Mucosa of rectum (tissue), 2 donors: Measurements from ENCODE around the gene ESR1.

Experiments used
- H3K27ac ChIP-seq, 2 donors: one replicate each; pipeline ENCODE4 v1.7.0; 2013; ENCODE audit warnings: inconsistent platforms in 2 of 2, low read depth in 2 of 2, low read length in 2 of 2
- H3K27me3 ChIP-seq, 2 donors: one replicate each; pipeline ENCODE4 v1.7.0; 2013; ENCODE audit warnings: low read length in 2 of 2; ENCODE audit not compliant: control insufficient read depth in 2 of 2, insufficient read depth in 2 of 2
- H3K36me3 ChIP-seq, 2 donors: one replicate each; pipeline ENCODE4 v1.7.0; 2013; ENCODE audit warnings: low read length in 2 of 2; ENCODE audit not compliant: control insufficient read depth in 2 of 2, insufficient read depth in 2 of 2
- H3K4me1 ChIP-seq, 2 donors: one replicate each; pipeline ENCODE4 v1.7.0; 2013; ENCODE audit warnings: low read length in 2 of 2, mild to moderate bottlenecking in 1 of 2; ENCODE audit not compliant: control insufficient read depth in 2 of 2, insufficient read depth in 2 of 2
- H3K4me3 ChIP-seq, 2 donors: one replicate each; pipeline ENCODE4 v1.7.0; 2013; ENCODE audit warnings: low read length in 2 of 2
- H3K9ac ChIP-seq, 2 donors: one replicate each; pipeline ENCODE4 v1.7.0; 2013; ENCODE audit warnings: low read length in 2 of 2, low read depth in 1 of 2, mild to moderate bottlenecking in 1 of 2
- H3K9me3 ChIP-seq, 2 donors: one replicate each; pipeline ENCODE4 v1.7.0; 2013; ENCODE audit warnings: low read length in 2 of 2; ENCODE audit not compliant: control insufficient read depth in 2 of 2
- donor health status: healthy.
- donor health status: Normal muscosa, but diverticular disease.

The ESR1 gene

DNA sequence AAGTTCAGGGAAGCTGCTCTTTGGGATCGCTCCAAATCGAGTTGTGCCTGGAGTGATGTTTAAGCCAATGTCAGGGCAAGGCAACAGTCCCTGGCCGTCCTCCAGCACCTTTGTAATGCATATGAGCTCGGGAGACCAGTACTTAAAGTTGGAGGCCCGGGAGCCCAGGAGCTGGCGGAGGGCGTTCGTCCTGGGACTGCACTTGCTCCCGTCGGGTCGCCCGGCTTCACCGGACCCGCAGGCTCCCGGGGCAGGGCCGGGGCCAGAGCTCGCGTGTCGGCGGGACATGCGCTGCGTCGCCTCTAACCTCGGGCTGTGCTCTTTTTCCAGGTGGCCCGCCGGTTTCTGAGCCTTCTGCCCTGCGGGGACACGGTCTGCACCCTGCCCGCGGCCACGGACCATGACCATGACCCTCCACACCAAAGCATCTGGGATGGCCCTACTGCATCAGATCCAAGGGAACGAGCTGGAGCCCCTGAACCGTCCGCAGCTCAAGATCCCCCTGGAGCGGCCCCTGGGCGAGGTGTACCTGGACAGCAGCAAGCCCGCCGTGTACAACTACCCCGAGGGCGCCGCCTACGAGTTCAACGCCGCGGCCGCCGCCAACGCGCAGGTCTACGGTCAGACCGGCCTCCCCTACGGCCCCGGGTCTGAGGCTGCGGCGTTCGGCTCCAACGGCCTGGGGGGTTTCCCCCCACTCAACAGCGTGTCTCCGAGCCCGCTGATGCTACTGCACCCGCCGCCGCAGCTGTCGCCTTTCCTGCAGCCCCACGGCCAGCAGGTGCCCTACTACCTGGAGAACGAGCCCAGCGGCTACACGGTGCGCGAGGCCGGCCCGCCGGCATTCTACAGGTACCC is at the start of gene ESR1:
Gene ESR1 (plus strand): TSS at position 170 of the 858 bp plus-strand sequence. CDS start 231 bp downstream, at position 401.
- Histone ChIP-seq H3K27ac (no peak within 1 kb of the TSS), H3K4me1 (peaks cover 0 to 2% of the 10 kb centered on the region in 2 donors), H3K9me3 (no peaks in the 10 kb centered on the region), H3K36me3 (no peaks in the 10 kb centered on the region), H3K9ac (peak within 1 kb of the TSS in 1 of 2 donors; percentile 16), H3K27me3 (peaks cover 14 to 15% of the 10 kb centered on the region in 2 donors), H3K4me3 (peak within 1 kb of the TSS; percentile 42 to 51)

DNA sequence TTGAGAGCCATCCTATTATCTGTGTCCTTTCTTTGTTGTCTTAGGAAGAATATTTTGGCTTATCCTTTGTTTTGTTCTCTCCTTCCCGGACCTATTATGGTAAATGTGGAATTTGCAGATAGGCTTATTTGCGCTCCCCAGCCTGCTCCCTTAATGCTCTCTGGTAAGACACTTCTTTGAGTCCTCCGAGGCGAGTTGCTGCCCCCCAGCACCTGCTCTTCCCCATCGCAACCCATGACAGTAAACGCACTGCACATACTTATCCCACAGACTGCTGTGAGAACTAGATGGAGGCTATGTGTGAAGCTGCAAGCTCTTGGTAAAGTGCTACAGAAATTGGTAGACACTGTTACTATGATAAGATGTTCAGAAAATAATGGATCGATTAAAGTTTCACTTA is 47.0 kb upstream of the ESR1 start:
- no peaks in the 10 kb centered on the region for H3K27me3 ChIP-seq
- no peaks in the 10 kb centered on the region for H3K36me3 ChIP-seq
- H3K9ac ChIP-seq = no peak overlapping the region
- H3K4me3 ChIP-seq = no peak overlapping the region
- no peaks in the 10 kb centered on the region for H3K4me1 ChIP-seq
- H3K9me3 ChIP-seq = no peaks in the 10 kb centered on the region
- no peak overlapping the region for H3K27ac ChIP-seq

DNA sequence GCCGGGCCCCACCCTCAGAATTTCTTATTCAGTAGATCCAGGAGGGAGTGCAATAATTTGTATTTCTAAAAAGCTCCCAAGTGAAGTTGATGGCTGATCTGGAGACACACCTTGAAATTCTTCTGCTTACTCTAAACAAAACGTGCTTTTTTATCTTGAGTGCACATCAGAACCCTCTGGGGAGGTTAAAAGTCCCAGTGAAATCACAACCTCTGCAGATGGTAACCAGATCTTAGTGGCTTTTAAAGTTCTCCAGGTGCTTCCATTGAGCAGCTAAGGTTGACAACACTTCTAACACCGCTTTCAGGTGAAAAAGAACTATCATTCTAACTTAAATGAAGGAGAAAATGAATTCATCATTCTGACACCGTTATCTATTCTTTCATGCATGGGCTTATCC is 45.6 kb upstream of the ESR1 start:
- Histone ChIP-seq H3K4me3 (no peak overlapping the region), H3K9ac (no peak overlapping the region), H3K36me3 (no peaks in the 10 kb centered on the region), H3K9me3 (no peaks in the 10 kb centered on the region), H3K4me1 (no peaks in the 10 kb centered on the region), H3K27ac (no peak overlapping the region), H3K27me3 (no peaks in the 10 kb centered on the region)

DNA sequence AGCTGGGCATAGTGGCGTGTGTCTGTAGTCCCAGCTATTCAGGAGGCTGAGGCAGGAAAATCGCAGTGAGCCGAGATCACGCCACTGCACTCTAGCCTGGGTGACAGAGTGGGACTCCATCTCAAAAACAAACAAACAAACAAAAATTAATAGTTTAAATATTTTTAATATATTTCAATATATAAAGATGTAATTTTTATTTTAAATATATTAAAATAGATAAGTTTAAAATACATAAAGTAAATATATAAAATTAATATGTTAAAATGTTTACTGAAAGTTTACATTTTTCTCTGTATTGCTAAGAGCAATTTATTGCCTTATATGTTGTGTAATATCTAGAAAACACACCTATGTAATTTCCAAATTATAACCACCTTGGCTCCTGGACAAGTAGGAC is 44.7 kb upstream of the ESR1 start:
- no peaks in the 10 kb centered on the region for H3K9me3 ChIP-seq
- no peak overlapping the region for H3K4me3 ChIP-seq
- H3K4me1 ChIP-seq = no peaks in the 10 kb centered on the region
- H3K27ac ChIP-seq = no peak overlapping the region
- H3K27me3 ChIP-seq = no peaks in the 10 kb centered on the region
- H3K36me3 ChIP-seq = no peaks in the 10 kb centered on the region
- H3K9ac ChIP-seq = no peak overlapping the region

DNA sequence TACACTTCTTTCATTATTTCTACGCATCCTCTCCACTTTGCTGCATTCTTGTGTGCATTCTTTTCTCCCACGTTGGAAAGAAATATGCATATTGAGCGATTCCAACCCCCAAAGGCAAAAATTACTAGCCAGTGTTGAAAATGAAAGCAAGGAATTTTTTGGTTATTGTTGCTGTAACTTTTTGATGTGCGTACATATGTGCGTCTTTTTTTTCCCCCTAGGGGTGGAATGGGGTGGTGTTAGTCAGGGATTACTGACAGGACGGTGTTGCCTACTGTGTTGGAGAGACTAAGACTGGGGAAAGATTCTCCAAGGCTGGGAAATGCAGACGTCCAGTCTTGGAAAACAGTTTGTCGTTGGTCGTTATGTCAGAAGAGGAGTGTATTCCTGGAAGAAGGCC is 44.2 kb upstream of the ESR1 start:
- H3K36me3 ChIP-seq = no peaks in the 10 kb centered on the region
- H3K27ac ChIP-seq = no peak overlapping the region
- H3K4me3 ChIP-seq = no peak overlapping the region
- no peaks in the 10 kb centered on the region for H3K27me3 ChIP-seq
- no peaks in the 10 kb centered on the region for H3K4me1 ChIP-seq
- no peaks in the 10 kb centered on the region for H3K9me3 ChIP-seq
- no peak overlapping the region for H3K9ac ChIP-seq

DNA sequence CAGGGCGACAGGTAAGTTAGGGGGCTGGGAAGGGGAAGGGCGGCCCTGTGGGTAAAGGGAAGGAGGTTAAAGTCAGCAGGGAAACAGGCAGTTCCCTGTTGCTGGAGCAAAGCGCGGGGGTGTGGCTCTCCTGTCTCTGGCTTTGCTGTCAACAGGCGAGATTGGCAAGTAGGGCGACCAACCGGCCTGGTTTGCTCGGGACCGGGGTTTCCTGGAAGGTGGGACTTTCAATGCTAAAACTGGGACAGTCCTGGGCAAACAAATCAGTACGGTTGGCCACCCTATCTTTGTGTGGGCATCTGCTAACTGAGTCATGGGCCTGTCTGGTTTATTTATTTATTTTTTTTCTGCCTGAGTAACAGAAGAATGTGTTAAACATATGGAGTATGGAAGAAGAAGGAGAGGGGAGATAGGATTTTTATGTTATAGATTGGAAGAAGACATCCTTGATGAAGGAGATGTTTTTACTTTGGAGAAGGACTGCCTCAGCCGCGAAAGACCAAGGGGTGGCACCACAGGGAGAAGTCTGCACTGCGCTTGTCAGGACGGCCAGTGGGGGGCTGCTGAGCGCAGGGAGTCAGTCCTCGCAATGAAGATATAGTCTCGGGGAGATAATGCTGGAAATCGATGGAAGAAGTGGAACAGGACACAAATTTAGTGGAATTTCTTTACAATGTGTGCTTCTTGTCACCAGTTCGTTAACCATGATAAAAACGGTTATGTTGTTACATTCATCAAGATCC is 43.4 kb upstream of the ESR1 start:
- H3K36me3 ChIP-seq = no peaks in the 10 kb centered on the region
- peak overlapping the region; percentile 4 to 42 for H3K4me3 ChIP-seq
- no peaks in the 10 kb centered on the region for H3K4me1 ChIP-seq
- H3K27ac ChIP-seq = no peak overlapping the region
- no peaks in the 10 kb centered on the region for H3K27me3 ChIP-seq
- no peaks in the 10 kb centered on the region for H3K9me3 ChIP-seq
- no peak overlapping the region for H3K9ac ChIP-seq

DNA sequence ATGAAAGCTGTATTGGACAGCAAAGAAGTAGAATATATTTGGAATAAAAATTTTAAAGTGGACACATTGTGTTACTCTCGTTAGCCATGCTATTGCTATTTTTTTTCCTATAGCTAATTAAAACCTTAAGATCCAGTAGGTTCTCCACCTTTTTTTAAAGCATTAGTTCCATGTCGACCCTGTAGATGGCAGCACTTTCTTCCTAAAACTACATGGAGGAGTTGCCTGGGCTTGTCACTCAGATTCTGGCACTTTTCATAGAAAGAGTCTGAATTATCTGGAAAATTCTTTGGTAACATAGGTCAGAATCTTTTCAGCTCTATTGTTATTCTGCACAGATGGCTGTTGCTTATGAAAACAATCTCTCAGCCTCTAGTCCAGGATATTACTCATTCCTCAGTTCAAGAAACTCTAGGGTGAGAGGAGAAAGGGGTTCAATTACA is 42.0 kb upstream of the ESR1 start:
- Histone ChIP-seq H3K27me3 (no peaks in the 10 kb centered on the region), H3K9me3 (no peaks in the 10 kb centered on the region), H3K27ac (no peak overlapping the region), H3K9ac (no peak overlapping the region), H3K4me1 (no peaks in the 10 kb centered on the region), H3K36me3 (no peaks in the 10 kb centered on the region), H3K4me3 (no peak overlapping the region)

DNA sequence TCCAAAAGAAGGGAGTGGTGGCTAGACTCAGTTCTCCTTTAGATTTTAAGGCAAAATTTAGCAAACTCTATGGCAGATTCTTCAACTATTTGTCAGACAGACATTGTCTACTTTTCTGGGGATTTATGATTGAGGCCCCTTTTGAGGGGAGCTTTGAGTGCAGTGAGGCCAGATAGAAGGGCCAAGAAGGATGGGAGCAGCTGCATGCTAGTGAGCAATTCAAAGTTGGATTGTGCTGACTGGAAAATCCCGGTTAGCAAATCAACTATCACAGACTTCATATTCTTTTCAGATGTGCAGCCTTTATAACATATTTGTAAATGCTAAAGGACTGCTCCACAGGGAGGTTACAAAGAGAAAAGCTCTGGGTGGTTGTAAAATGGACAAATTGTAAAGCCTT is 35.0 kb upstream of the ESR1 start:
- H3K27ac ChIP-seq = no peak overlapping the region
- no peaks in the 10 kb centered on the region for H3K9me3 ChIP-seq
- H3K4me3 ChIP-seq = no peak overlapping the region
- H3K36me3 ChIP-seq = no peaks in the 10 kb centered on the region
- H3K9ac ChIP-seq = no peak overlapping the region
- no peaks in the 10 kb centered on the region for H3K4me1 ChIP-seq
- H3K27me3 ChIP-seq = no peaks in the 10 kb centered on the region

DNA sequence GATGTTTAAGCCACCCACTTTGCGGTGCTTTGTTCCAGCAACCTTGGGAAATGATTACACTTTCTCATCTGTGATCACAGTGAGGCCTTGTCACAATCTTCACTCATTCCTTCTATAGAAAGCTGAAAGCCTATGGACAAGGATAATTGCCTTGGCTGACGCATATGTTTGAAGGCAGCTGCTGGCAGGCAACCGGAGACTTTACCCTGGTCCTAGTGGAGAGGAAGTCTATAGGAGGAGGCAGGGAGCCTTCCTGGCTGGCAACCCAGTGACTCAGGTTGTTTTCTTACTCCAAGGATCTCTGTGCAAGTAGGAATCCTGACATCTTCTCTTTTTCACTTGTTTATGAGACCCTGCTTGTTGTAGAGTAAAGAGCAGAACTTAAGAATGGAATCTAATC is 34.1 kb upstream of the ESR1 start:
- Histone ChIP-seq H3K4me3 (no peak overlapping the region), H3K4me1 (no peaks in the 10 kb centered on the region), H3K9me3 (no peaks in the 10 kb centered on the region), H3K36me3 (no peaks in the 10 kb centered on the region), H3K27me3 (no peaks in the 10 kb centered on the region), H3K27ac (no peak overlapping the region), H3K9ac (no peak overlapping the region)

DNA sequence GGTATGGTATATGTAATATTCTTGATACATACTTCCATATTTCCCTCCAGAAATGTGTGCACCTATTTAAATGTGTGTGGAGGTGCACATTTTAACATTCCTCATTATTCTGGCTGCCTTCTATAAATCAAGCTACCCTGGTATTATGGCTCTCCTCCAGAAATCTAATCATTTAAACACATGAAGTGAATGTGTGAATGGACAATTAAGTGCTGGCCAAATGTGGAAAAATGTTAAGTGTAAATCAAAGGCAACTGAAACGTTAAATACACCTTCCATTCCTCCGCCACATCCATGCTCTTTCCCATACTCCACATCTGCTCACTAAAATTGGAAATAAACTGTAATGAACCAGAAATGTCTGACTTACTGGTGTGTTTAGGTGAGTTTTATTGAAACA is 24.9 kb upstream of the ESR1 start:
- Histone ChIP-seq H3K27ac (no peak overlapping the region), H3K4me3 (no peak overlapping the region), H3K9ac (no peak overlapping the region), H3K4me1 (no peaks in the 10 kb centered on the region), H3K27me3 (no peaks in the 10 kb centered on the region), H3K36me3 (no peaks in the 10 kb centered on the region), H3K9me3 (no peaks in the 10 kb centered on the region)
